DND-41 (cell line): ENCODE results near the gene LY6G5C.

Experiments
- ATAC-seq: fragments of 200-7000 bp; cut with Tn5 transposase; 3 replicates; pipeline ENCODE4 v1.9.1; 2021; ENCODE audit warnings: low read depth; ENCODE audit not compliant: insufficient read depth
- DNase-seq: peaks from one replicate; pipeline ENCODE4 v3.0.0-alpha.2; 2020
- H2AFZ ChIP-seq: 2 replicates; pipeline ENCODE4 v1.6.0; 2012; ENCODE audit warnings: low read depth, low read length
- H3K27ac ChIP-seq: 2 replicates; pipeline ENCODE4 v1.5.1; 2012; ENCODE audit warnings: low read length, inconsistent platforms
- H3K27me3 ChIP-seq: fragments of 200-600 bp; sonication (generic); 2 replicates; pipeline ENCODE4 v1.6.0; 2012; ENCODE audit warnings: low read length, mild to moderate bottlenecking, inconsistent platforms; ENCODE audit not compliant: insufficient read depth, poor library complexity
- H3K36me3 ChIP-seq: 2 replicates; pipeline ENCODE4 v1.5.1; 2012; ENCODE audit warnings: low read length, inconsistent platforms; ENCODE audit not compliant: insufficient read depth
- H3K4me1 ChIP-seq: 2 replicates; pipeline ENCODE4 v1.5.1; 2012; ENCODE audit warnings: mild to moderate bottlenecking, low read length; ENCODE audit not compliant: insufficient read depth
- H3K4me2 ChIP-seq: 2 replicates; pipeline ENCODE4 v1.6.0; 2012; ENCODE audit warnings: mild to moderate bottlenecking, moderate library complexity, low read length, inconsistent platforms; ENCODE audit not compliant: insufficient read depth
- H3K4me3 ChIP-seq, 2 experiments: fragments of 200-600 bp in 1 of 2; shearing (Covaris generic) in 1 of 2; 2 replicates each; pipeline ENCODE4 v1.5.1; 2012 to 2016; ENCODE audit warnings: inconsistent platforms in 2 of 2, low read length in 2 of 2, mild to moderate bottlenecking in 2 of 2, low read depth in 1 of 2, moderate library complexity in 1 of 2
- H3K79me2 ChIP-seq: 2 replicates; pipeline ENCODE4 v1.6.0; 2012; ENCODE audit warnings: low read length, inconsistent platforms; ENCODE audit not compliant: insufficient read depth
- H3K9ac ChIP-seq: 2 replicates; pipeline ENCODE4 v1.6.0; 2012; ENCODE audit warnings: low read depth, mild to moderate bottlenecking, inconsistent platforms, low read length, moderate library complexity
- H3K9me3 ChIP-seq: 2 replicates; pipeline ENCODE4 v1.5.1; 2012; ENCODE audit warnings: low read length, moderate library complexity, mild to moderate bottlenecking, inconsistent platforms; ENCODE audit not compliant: insufficient read depth, severe bottlenecking
- H4K20me1 ChIP-seq: 2 replicates; pipeline ENCODE4 v1.6.0; 2012; ENCODE audit warnings: low read length; ENCODE audit not compliant: insufficient read depth
- EZH2 ChIP-seq: IDR thresholded peaks from 3 replicates; pipeline ENCODE4 v1.6.1; 2012; ENCODE audit warnings: borderline replicate concordance, low read depth, mild to moderate bottlenecking, moderate library complexity, low read length, inconsistent platforms; ENCODE audit not compliant: severe bottlenecking
- TF ChIP-seq, protein P1 (sequence below): IDR thresholded peaks from 2 replicates; pipeline ENCODE4 v1.5.1; 2012; ENCODE audit warnings: borderline replicate concordance, low read length, moderate library complexity, mild to moderate bottlenecking; ENCODE audit not compliant: poor library complexity, severe bottlenecking; ENCODE audit errors: extremely low read depth

The LY6G5C gene

DNA sequence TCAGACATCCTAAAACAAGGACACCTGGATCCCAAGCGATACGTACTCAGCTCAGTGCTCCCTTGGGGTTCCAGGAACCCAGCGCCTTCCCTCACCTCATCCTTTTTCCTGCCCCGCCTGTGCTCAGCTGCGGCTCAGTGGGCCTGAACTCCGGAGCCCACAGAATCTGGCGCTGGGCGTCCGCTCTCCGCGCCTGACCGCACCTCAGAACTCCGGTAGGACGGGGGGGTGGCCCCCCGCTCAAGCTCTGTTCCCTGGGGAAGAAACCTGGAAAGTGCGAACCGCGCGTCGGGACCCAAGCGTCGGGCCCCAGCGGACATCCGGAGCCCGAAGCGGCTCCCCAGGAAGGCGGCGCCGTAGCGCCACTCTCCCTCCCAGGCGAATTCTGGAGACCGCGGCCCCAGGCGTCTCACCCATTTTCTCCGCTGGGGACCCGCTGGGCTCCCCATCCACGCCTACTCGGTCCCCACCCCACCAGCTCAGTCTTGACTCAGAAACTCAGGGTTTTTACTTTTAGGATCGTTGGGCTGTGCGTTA is 336 bp upstream of the LY6G5C start:
- Histone ChIP-seq H3K27ac (no peak overlapping the region), H3K79me2 (no peaks in the 10 kb centered on the region), H3K36me3 (peaks cover 7% of the 10 kb centered on the region; the same call in 1 of the 2 replicates), H2AFZ (no peak overlapping the region), H3K9ac (no peak overlapping the region), H3K4me1 (no peaks in the 10 kb centered on the region), H3K4me3 (no peak overlapping the region), H3K4me2 (no peak overlapping the region), H3K9me3 (no peaks in the 10 kb centered on the region), H3K27me3 (no peaks in the 10 kb centered on the region), H4K20me1 (no peaks in the 10 kb centered on the region)
- TF ChIP-seq, protein P1, sequence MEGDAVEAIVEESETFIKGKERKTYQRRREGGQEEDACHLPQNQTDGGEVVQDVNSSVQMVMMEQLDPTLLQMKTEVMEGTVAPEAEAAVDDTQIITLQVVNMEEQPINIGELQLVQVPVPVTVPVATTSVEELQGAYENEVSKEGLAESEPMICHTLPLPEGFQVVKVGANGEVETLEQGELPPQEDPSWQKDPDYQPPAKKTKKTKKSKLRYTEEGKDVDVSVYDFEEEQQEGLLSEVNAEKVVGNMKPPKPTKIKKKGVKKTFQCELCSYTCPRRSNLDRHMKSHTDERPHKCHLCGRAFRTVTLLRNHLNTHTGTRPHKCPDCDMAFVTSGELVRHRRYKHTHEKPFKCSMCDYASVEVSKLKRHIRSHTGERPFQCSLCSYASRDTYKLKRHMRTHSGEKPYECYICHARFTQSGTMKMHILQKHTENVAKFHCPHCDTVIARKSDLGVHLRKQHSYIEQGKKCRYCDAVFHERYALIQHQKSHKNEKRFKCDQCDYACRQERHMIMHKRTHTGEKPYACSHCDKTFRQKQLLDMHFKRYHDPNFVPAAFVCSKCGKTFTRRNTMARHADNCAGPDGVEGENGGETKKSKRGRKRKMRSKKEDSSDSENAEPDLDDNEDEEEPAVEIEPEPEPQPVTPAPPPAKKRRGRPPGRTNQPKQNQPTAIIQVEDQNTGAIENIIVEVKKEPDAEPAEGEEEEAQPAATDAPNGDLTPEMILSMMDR: no peak
- TF ChIP-seq EZH2: no peak
- DNase-seq (no peak), ATAC-seq (no peak)

- H3K4me2 ChIP-seq: no peak overlapping the region
Observed at GRCh38 chr6:31677955-31678354, 2.9 kb downstream of the LY6G5C start.

GRCh38 chr6:31676904-31677303 is 4.0 kb downstream of the LY6G5C start:
- Histone ChIP-seq H3K9me3 (no peaks in the 10 kb centered on the region), H3K4me3 (no peak overlapping the region), H2AFZ (no peak overlapping the region), H3K4me1 (no peaks in the 10 kb centered on the region), H3K79me2 (no peaks in the 10 kb centered on the region), H3K4me2 (no peak overlapping the region), H3K9ac (no peak overlapping the region), H3K27ac (no peak overlapping the region), H3K27me3 (no peaks in the 10 kb centered on the region), H4K20me1 (no peaks in the 10 kb centered on the region), H3K36me3 (peaks cover 12% of the 10 kb centered on the region)
- no peak for DNase-seq
- ATAC-seq: no peak
- TF ChIP-seq EZH2: no peak
- TF ChIP-seq, protein P1: no peak

More at GRCh38 chr6:31677955-31678354, 2.9 kb downstream of the LY6G5C start:
- Histone ChIP-seq H3K36me3 (peaks cover 5% of the 10 kb centered on the region; the same call in 1 of the 2 replicates), H4K20me1 (no peaks in the 10 kb centered on the region), H3K4me3 (no peak overlapping the region), H3K9me3 (no peaks in the 10 kb centered on the region), H3K4me1 (no peaks in the 10 kb centered on the region), H3K27me3 (no peaks in the 10 kb centered on the region), H3K79me2 (no peaks in the 10 kb centered on the region), H3K9ac (no peak overlapping the region), H2AFZ (no peak overlapping the region), H3K27ac (no peak overlapping the region)
- DNase-seq (no peak), ATAC-seq (no peak)
- TF ChIP-seq EZH2: no peak
- TF ChIP-seq, protein P1: no peak
